GM13977 (cell line): ENCODE measurements around the gene HAVCR2.
A peak's percentile ranks its signal among the peaks of the same experiment; 100 is the strongest.

ENCODE experiments used
- DNase-seq: peaks from one replicate; pipeline ENCODE4 v3.0.0; 2012; ENCODE audit warnings: low spot score
- in situ Hi-C: fragments of 300-500 bp; cut with MboI; formaldehyde crosslinking; loops from one replicate; pipeline ENCODE4 v1.12.0; 2022; ENCODE audit warnings: low sequenced_read_pairs, low pct_unique_long_range_greater_than_20kb, mixed read lengths, inconsistent platforms; ENCODE audit not compliant: unreplicated experiment
- TF ChIP-seq, protein P1 (sequence below): IDR thresholded peaks from 2 replicates; pipeline ENCODE4 v1.5.1; 2012; ENCODE audit warnings: mild to moderate bottlenecking, control low read depth; ENCODE audit not compliant: insufficient read depth; ENCODE audit errors: extremely low read depth, missing control alignments

The HAVCR2 gene

DNA sequence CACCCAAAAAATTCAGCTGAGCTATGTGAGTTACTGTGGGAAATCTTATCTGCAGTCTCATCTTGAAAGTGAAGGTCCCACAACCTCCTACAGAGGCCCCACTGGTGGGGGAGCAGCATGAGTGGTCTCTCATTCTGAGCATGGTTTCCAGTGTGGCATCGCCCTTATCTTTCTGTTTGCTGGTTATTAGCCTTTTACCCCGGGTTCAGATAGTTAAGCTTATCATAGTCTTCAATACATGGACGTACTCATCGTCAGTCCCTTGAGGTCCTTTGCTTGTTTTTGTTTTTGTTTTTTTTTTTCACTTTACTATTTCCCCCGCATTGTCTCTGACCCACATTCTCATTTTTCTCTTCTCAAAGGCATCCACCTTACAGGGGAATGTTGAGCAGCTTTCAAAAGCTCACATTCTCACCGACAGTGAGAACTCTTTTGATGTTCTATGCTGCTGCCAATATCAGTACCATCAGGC is 7.7 kb upstream of the HAVCR2 start:
- in situ Hi-C loops = no loop called here
- DNase-seq = peak; percentile 59
- TF ChIP-seq, protein P1, sequence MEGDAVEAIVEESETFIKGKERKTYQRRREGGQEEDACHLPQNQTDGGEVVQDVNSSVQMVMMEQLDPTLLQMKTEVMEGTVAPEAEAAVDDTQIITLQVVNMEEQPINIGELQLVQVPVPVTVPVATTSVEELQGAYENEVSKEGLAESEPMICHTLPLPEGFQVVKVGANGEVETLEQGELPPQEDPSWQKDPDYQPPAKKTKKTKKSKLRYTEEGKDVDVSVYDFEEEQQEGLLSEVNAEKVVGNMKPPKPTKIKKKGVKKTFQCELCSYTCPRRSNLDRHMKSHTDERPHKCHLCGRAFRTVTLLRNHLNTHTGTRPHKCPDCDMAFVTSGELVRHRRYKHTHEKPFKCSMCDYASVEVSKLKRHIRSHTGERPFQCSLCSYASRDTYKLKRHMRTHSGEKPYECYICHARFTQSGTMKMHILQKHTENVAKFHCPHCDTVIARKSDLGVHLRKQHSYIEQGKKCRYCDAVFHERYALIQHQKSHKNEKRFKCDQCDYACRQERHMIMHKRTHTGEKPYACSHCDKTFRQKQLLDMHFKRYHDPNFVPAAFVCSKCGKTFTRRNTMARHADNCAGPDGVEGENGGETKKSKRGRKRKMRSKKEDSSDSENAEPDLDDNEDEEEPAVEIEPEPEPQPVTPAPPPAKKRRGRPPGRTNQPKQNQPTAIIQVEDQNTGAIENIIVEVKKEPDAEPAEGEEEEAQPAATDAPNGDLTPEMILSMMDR = no peak

DNA sequence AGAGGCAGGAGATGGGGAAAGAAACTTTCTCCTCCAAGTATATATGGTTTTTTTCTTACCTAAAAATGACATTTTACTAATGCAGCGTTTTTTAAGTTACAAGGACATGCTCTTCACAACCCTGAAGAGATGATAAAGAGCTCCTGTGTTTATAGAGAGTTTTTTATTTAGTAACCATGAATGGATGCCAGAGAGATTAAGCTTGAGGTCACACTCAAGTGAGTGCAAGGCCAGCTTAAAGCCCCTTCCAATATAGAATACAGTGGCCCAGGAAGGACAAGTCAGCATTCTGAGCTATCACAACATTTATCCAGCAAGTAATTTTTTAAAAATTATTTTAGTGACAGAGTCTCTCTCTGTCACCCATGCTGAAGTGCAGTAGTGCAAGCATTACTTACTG is 6.7 kb upstream of the HAVCR2 start:
- in situ Hi-C loops = no loop called here

DNA sequence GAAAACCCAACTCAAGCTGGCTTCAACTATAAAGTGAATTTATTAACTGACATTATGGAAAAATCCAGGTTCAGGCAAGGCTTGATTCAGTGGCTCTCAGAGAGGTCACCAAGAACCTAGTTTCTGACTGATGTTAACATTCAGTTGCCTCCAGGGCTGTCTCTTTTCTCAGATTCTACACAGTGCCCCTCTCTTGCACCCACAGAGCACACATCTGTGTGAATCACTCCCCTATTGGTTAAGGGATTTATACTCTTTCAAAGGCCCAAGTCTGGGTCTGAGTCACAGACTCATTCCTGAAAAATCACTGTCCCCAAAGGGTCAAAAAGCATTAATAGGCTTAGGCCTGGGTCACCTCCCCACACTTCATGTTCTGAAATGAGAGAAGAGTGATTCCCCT is 6.2 kb upstream of the HAVCR2 start:
- in situ Hi-C loops = no loop called here
- TF ChIP-seq, protein P1 = no peak
- DNase-seq = no peak

More for the DNA sequence above, 6.7 kb upstream of the HAVCR2 start:
- TF ChIP-seq, protein P1 = no peak
- DNase-seq = no peak

DNA sequence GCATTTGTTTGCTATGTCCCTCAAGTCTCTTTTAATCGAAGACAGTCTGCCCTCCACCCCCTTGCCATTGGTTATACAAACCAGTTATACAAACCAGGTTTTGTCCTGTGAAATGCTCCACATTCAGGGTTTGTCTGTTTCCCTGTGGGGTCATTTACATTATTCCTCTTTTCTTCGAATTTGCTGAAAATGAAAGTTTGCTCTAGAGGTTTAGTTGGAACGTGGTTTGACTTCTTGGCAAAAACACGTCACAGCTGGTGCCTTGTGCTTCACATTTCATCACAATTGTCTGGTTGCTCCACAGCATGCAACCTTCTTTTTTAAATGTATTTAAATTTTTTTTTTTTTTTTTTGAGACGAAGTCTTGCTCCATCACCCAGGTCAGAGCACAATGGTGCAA is 4.2 kb upstream of the HAVCR2 start:
- in situ Hi-C loops = no loop called here
- TF ChIP-seq, protein P1 = no peak
- no peak for DNase-seq

DNA sequence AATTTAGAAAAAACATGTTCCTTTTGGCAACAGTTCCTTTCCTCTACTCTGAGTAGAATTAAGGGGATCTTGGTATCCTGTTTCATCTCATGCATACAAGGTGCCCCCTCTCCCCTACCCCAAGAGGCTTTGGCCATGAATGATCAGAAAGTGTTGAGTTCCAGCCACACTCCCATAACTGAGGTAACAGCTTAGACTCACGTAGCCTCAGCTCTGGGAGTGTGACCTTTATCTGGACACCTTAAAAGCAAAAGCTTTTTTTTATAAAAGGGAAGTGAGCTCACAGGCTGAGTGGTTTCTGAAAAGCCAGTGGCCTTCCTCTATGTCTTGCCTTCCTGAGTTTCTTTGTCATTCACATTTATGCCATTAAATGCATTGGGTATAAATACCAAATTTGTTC is 900 bp upstream of the HAVCR2 start:
- TF ChIP-seq, protein P1 = no peak

DNA sequence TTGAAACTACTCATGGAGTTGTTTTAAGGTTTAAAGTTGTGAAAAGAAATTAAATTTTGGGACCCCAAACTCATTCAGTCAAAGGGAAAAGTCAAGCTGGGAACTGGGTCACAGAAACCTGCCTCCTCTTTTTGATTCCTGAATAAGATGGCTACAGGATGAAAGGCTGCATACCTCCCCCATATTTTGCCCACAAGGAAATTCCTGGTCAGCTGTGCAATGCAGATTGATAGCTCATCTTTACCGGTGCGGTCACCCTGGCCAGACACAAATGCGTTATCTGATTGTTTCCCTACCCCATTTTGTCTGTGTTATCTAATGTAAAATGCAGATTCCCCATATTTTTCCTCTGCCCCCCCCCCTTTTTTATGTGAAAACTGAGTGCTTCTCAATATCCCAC is 1.3 kb downstream of the HAVCR2 start:
- DNase-seq = no peak
- in situ Hi-C loops = no loop called here
- TF ChIP-seq, protein P1 = no peak

More for the DNA sequence above, 900 bp upstream of the HAVCR2 start:
- in situ Hi-C loops = no loop called here
- DNase-seq = peak; percentile 50
